GM18499 (cell line): ENCODE data around the gene SMIM38.

Source experiments
- ATAC-seq: cut with Tn5 transposase; IDR thresholded peaks from one replicate; pipeline ENCODE4 v1.9.1; 2021; ENCODE audit warnings: moderate number of reproducible peaks; ENCODE audit not compliant: insufficient read depth, unreplicated experiment

Gene SMIM38

DNA sequence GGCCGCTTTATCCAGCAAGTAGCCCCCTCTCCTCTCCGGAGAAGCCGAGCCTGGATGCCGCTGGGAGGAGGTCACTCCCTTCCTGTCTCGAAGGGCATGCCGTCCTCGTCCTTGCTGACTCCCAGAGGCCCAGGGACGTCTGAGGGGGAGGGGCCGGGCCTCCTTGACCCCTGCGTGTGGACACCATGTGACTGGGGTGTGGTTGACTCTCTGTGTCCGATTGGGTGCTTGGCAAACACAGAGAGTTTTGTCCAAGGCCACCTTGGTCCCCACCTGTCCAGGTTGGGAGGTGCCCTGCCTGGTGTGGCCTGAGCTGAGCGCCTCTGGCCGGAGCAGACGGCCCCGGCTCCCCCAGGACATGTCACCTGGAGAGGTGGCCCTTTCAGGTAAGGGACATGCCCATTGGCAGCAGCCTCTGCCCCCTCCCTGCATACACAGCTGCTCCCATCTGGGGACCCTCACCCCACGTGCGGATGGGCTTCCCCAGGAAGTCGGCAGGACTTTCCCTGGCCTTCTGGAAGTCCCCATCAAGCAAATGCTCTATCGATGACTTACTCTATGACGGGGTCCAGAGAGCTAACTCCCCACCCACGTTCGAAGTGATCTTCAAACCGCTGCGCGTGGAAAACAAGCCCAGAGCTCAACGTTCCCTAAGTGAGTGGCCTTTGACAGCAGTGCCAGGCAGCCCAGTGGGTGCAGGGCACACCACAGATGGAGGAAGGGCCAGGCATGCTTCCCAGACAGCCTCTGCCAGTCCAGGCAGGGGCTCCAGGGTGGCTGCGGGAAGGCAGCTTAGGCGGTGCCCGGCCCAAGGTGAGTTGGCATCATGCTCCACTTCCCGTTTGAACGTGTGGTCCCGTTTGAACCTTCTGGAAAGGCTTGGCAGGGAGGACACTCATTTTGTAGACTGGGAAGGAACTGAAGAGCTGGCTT, at the start of gene SMIM38:
Gene SMIM38, plus strand, starts transcription at position 634 of the 933 bp plus-strand sequence. CDS start 1,912 bp downstream, outside the sequence.
- no peak for ATAC-seq

DNA sequence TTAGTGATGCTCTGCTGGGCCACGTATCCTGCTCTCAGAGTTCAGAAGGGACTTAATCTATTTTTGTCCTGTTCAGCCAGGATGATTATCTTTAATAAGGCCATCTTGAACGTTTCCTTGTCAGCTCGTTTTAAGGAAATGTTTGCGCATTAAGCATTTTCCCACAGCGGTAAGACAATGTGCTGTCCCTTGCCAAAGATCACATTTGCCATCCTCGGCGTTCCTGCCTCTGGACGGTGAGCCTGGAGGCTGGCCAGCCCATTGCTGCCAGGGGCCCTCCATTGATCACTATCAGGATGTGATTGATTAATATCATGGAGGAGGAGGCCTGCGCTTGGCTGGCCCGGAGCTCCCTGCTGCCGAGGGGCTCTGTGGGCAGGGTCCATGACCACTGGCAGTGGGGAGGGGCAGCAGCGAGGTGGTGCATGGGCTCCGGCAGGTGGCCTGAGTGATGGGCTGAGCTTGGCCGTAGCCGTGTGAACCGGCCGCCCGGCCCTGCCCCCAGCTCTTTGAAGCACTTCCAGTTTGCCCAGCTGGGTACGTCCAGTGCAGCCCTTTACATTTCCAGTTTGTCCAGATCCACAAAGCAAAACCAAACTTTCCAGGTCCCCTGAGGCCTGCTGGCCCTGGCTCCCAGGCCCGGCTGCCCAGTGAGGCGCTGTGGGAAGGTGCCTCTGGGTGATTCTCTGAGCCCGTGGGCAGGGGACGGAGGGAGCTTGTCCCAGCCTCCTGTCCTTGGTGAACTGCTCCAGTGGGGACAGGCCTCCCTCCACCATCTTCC, 49.5 kb upstream of the SMIM38 start:
- no peak for ATAC-seq

DNA sequence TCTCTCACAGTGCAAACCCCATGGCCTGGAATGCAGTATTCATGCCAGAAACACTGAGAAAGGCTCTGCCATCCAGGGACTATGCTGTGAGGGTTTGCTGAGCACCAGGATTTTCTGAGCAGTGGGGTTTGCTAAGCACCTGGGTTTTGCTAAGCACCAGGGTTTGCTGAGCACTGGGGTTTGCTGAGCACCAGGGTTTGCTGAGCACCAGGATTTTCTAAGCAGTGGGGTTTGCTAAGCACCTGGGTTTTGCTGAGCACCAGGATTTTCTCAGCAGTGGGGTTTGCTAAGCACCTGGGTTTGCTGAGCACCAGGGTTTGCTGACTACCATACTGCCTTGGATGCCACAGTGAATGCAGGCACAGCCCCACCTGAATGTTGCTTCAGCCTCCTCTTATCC, 48.3 kb upstream of the SMIM38 start:
- no peak for ATAC-seq

DNA sequence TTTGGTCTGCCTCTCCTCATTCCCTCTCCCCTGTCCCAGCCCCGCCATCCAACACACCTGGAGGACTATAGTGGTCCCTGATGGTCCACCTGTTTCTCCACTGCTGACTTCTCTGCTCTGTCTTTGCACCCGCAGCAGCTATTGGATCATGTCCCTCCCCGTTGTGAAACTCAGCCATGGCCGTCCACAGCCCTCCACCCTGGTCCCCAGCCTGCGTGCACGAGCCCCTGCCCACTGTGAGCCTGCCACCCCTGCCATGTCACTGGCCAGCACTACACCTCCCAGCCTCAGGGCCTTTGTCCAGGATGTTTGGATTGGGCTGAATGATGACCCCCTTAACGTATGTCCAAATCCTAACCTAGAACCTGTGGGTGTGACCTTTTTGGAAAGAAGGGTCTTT, 47.7 kb upstream of the SMIM38 start:
- ATAC-seq: no peak

DNA sequence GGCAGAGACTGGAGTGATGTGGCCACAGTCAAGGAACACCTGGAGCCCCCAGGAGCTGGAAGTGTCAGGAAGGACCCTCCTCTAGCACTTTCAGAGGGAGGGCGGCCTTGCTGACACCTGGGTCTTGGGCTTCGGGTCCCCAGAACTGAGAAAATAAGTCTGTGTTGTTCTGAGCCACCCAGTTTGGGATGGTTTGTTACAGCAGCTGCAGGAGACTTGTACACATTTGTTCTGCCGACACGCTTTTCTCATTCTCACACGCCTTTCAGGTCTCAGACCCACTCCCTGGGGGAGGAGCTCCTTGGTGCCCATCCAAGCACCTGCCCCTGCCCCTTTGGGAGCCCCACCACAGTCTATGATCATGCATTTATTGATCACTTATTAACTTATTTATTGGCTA, 47.2 kb upstream of the SMIM38 start:
- no peak for ATAC-seq

DNA sequence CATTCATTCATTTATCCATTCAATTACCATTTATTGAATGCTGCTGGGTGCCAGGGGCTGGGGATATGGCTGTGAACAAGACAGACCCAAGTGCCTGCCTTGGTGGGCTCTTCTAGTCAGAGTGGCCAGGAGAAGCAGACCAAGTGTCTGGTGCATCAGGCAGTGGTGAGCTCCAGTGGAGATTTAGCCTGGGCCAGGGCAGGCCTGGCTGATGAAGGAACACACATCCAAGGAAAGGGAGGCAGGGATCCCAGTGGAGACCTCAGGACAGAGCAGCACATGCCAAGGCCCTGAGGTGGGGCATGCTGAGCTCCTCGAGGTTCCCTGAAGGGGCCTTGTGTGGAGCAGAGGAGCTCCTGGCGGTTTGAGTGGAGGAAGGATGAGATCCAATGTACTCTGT, 46.6 kb upstream of the SMIM38 start:
- no peak for ATAC-seq

DNA sequence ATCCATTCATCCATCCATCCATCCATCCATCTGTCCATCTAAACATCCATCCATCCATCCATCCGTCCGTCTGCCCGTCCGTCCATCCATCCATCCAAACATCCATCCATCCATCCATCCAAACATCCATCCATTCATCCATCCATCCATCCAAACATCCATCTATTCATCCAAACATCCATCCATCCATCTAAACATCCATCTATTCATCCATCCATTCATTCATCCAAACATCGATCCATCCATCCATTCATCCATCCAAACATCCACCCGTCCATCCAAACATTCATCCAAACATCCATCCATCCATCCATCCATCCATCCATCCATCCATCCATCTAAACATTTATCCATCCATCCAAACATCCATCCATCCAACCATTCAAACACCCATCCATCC, 45.3 kb upstream of the SMIM38 start:
- ATAC-seq: no peak

DNA sequence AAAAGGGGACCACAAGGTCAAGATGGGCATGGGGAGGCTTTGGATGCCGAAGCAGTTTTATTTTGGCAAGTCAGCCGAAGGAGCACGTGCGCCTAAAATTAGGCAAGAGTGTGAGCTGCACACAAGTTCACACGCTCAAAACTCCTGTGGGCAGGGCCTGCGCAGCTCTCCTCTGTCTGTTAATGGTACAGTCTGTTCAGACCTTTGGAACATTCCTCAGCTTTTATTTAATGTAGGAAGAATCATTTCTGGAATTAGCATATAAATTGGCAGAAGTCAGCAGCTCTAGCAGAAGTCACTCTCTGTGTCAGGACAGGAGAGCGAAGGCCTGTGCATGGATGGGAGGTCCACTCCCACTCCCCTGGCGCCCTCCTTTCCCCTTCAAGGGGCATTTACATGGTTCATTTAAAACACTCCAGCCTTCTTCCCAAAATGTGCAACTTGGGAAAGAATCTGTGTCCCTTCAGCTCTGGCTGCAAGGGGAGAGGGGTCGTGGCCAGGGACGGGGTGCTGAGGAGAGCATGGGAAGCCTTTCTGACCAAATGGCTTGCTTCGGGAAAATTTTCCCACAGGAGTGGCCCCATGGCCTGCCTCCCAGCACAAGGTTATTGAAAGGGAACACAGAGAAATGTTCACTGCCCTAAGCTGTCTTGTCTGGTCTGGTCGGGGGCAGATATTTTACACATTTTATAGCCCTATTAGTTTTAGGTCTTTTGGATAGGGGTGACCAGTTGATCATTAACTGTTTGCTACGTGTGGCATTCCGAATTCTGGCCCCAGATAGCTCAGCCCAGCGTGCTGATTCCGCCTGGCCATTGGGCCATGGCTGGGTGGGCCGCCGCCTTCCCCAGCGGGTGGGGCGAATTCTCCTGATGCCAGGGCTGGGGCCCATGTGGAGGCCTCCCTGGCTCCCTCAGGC, 43.9 kb upstream of the SMIM38 start:
- ATAC-seq: no peak

DNA sequence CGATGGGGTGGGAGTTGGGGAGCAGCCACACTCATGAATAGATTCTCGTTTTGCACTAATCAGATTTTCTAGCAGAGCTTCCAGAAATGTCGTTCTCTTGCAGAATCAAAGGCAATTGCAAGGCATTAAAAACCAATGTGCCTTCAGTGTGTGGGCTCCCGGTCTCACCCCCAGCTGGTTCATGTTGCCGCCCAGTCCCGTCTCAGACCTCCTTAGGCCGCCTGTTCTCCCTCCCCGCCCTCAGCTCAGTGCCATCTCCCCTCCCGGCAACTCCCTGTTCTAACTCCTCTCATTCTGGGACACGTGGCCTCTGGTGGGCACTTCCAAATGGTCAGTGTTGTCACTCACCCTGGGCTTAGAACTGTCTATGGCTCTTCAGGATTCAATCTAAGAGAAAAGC, 42.5 kb upstream of the SMIM38 start:
- no peak for ATAC-seq

DNA sequence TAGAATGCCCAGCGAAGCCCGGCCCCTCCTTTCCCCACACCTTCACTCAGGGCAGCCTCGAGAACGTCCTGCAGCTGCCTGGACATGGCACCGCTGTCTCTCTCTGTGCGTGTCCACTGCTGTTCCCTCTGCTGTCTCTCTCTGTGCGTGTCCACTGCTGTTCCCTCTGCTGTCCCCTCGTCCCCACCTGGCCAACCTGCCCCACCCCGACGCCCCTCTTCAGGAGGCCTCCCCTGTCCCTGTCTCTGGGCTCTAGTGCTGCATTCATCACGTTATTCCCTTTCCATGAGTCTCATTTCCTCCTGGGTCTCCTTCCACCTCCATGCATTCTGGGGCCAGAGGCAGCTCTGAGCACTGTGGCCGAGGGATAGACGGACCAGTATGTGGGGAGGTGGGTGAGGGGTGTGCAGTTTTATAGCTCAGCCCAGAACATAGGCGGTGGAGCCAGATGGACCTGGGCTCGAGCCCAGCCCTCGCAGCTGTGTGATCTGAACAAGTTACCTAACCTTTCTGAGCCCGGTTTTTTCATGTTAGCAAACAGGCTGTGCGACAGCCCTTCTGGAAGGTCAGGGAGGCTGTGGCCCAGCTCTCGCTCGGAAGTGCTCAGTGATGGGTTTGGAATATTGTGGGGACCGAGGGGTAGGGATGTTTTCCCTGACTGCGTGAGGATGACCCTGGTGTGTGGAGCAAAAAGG, 41.9 kb upstream of the SMIM38 start:
- no peak for ATAC-seq

DNA sequence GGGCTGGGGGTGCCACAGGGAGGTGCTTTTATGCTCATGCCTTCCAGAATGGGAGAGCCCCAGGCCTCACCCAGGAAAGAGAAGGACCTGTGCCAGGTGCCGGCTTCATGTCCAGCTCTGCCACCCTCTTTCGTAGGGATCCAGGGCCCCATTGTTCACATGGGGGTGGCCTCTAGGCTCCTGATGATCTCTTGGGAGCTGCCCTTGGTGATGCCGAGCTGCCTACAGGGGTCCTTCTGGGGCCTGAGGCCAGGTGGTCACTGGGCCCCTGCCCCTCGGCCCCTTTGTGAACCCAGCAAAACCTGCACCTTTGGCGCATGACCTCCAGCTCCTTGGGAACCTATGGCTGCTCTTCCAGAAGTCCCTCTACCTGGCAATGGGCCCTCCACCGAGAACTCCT, 41.4 kb upstream of the SMIM38 start:
- no peak for ATAC-seq

DNA sequence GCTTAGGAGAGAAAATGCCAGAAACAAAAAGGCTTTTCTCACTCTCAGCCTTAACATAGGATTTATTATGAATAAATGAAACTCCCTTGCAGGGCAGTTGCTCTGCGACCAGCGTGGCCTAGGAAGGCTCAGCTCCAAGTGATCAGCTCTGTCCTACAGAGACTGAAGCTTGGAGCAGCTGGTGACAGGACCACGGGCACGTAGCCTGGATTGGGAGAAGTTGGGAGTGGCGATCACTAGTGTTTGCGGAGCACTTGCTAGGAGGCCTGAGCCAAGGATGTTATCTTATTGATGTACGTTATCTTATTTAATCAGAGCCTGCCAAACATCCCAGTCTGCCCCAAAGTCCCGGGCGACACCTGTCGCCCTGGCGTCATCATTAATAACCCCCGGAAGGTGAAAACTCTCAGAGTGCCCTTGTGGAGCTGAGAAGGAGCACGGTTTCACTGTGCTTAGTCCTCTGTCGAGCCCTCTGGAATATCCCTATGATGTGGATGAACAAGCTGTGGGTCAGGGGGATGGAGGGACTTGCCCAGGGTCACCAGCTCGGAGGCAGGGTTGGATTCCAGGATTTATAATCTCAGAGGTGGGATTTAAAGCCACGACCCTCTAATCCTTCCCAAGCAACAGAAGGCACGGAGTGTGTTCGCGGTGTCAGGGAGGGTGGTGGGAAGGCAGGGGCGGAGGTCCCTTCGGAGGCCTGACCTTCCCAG, 40.8 kb upstream of the SMIM38 start:
- ATAC-seq: no peak

DNA sequence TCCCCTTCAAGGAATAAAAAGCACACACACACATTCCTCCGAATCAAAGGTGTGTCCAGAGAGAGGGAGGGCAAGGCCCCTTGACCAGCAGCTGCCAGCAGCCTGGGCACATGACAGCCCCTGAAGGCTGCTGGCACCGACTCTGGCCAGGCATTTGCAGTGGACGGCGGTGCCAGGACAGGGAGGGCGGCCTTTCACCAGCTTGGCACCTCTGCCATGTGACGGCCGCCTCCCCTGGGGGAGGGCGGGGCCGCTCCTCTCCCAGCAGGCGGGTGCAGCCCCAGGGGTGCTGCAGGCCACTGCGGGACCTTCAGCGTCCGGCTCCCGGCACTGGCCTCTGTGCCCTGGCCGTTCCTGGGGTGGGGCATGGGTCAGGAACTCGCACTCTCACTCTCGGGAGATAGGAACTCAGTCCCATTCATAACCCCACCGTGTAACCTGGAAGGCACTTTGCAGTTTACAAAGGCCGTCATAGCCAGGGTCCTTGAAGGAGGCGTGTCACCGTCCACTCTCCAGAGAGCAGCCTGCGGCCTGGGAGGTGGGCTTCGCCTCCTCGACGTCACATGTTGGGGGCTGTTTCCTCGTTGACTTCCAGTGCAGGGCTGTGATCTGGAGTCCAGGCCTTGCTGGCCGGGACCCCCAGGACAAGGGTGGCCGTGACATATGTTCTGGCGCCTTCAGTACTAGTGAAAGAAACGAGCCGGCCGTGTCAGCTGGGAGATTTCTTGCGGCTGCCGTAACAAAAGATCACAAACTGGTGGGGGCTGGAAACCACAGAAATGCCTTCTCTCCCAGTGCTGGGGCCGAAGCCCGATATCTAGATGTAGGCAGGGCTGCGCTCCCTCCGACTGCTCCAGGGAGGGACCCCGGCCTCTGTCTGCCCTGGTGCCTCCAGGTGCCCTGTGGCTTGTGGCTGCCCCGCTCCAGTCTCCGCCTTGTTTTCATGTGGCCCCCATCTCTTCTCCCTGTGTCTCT, 39.9 kb upstream of the SMIM38 start:
- ATAC-seq: no peak

DNA sequence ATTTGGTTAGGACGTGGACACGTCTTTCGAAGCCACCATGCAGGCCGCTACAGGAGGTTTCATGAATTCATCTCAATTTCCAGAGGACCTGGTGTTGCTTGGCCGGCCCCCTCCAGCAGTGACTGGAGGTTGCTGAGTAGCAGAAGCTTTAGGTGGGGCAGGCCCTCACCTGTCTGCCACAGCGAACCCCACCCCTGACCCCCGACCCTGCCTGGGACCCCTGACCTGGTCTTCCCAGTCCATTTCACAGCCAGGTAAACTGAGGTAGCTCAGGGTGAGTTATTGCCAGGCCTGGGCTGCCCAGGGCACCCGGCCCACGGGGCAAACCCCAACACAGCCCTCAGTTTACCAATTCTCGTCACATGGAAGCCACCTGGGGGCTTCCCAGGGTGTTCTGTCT, 39.1 kb upstream of the SMIM38 start:
- no peak for ATAC-seq

DNA sequence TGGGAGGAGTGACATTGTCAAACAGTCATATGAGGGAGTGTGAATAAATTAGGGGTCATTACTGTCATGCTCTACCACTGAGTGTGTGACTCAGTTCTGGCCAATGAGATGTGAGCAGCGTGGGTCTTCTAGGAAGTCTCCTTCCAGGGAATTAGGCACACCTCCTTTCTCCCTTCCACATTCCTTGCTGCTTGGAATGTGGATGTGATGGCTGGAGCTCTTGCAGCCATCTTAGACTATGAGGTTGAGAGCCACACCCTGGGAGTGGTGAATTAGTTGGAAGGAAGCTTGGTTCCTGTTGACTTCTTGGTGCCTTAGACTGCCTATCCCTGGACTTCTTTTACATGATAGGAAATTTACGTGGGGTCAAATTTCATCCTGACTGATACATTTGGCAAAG, 36.5 kb upstream of the SMIM38 start:
- no peak for ATAC-seq

DNA sequence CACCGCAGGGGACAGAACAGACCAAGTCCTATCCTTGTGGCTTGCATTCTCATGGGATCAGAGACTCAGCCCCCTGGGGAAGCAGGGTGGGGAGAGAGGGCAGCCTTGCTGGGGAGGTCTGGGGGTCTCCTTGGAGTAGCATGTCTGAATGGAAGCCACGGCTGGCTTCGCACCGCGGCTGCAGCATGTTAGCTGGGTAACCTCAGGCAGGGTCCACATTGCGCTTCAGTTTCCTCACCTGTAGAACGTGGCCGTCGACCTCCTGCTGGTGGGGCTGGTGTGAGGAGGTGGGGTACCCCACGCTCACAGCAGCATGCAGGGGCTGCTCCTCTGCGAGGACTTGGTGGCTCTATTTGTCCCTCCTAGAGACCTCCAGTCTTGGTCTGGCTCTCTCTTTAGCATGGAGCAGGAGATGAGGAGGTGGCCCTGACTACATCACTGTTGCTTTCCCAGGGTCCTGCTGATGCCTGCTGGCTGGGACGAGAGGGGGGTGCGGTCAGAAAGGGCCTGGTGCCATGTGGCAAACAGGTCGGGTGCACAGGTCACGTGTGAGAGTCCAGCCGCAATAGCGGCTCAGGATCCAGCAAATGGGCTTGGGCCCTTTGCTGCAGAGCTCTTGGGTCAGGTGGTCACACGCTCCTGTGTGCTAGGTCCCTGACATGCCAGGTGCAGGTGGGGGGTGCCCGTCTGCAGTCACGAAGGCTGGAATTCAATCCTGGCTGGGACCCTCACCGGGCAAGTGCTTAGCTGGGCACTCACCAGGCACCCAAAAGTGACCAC, 35.4 kb upstream of the SMIM38 start:
- no peak for ATAC-seq

DNA sequence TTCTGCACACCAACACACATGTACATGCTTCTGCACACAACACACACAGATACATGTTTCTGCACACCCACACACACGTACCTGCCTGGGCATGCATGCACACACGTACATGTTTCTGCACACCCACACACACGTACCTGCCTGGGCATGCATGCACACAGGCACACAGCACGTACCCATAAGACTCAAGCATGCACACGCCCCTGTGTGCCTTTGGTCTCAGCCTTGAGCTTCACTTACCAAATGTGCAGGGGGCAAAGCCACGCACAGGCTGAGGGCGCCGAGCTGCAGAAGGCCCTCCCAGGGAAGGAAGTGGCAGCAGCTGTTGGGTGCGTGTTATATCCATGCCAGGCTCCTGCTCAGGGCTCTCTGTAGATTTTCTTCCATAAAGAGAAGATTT, 34.7 kb upstream of the SMIM38 start:
- ATAC-seq: no peak
